NCI-H1048 (cell line): ENCODE measurements around the gene SFSWAP.
A peak's percentile ranks its signal among the peaks of the same experiment; 100 is the strongest.
"Not testable (repeated sequence)": the region's sequence is repeated elsewhere in the genome, so short reads cannot be mapped to it uniquely, and the experiment has no call there.

Experiments
- DNase-seq: peaks from one replicate; lab custom pipeline; 2025; lab: John Stamatoyannopoulos, UW

Gene SFSWAP

DNA sequence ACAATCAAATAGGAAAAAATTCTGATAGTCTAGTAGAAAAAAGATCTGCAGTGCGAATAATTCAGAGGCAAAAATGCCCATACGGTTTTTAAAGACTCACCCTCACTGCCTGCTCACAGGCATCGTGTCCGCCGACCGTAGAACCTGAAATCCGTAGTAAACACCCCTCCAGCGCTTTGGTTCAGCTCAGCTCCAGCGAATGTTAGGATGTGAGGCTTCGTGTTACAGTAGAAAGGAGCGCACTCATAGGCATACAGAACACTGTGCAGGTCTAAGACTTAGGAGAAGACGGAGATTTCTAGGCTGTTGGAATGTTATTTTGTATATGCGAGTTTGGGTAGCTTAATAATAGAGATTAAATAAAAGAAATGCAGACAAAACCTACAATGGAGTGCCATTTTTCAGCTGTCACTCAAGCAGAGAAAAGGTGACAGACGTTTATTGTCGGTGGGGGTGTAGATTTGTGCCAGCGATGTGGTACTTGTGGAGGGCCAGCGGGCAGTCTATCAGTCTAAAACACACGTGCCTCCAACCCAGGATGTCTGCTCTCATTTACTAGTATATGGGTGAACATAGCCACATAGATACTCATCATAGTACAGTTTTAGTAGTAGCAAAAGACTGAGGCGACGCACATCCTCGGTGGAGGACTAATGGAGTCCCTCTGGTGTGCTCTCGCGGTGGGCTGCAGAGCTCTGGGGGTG, 25.7 kb downstream of the SFSWAP start:
- DNase-seq: no peak

DNA sequence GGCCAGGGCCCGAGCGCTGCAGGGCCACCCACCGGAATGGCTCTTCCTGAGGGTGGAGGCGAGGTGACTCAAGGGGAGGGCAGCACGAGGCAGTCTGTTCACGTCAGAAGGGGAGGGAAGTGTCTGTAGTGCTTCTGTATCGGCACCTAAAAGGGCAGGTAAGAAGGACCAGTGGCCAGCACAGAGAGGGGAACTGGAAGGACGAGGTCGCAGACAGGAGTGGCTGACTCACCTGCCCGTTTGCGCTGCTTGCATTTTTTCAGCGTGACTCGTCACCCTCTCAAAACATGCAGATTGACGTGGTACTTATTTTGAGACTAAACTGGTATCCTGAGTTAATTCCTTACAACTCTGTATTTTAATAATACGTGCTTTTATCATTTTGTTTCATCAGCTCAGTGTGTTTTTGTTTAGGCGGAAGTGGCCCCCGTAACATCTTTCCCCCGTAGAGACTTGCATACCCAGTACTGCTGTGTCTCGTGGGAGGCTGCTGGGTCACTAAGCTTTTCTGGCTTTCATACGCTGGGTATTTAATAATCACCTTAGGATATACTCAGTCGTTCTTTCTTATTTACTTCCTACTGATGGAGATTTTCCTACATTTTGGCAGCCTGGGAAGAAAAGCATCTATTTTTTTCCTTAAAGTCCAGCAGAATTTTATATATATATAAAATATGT, 26.4 kb downstream of the SFSWAP start:
- no peak for DNase-seq

DNA sequence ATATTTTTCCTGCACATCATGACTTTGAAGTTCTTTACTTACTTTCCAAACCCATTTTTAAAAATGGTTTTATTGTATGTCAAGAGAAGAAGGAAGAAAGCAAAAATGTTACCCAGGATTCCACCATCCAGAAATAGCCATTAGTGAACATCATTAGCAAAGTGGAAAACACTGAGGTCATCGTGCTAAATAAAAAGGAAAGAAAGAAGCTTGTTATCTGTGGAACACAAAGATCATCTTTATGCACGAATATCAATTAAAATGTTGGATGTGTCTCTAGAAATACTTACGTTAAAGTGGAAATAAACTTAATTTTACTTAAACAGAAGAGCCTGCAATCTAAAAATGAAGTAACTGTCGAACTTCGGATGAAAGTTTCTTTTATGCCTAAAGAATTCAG, 27.3 kb downstream of the SFSWAP start:
- no peak for DNase-seq

DNA sequence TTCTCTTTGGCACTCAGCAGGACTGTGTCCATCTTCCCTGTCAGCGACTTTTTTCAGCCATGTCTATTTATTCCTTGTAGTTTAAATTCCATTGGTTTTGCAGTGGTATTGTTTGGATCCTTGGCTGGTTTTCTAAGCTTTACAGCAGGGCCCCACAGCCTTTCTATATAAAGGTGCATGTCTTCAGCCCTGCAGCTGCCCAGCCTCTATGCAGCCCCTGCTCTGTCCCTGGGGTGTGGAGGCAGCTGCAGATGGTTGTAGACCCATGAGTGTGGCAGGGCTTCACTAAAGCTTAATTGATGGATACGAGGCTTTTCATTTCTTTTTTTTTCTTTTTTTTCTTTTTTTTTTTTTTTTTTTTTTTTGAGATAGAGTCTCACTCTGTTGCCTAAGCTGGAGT, 29.7 kb downstream of the SFSWAP start:
- no peak for DNase-seq

DNA sequence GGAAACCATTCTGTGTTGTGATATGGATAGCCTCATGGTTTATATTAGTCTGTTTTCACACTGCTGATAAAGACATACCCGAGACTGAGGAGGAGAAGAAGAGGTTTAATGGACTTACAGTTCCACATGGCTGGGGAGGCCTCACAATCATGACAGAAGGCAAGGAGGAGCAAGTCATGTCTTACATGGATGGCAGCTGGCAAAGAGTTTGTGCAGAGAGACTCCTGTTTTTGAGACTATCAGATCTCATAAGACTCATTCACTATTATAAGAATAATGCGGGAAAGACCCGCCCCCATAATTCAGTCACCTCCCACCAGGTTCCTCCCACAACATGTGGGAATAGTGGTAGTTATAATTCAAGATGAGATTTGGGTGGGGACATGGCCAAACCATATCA, 31.9 kb downstream of the SFSWAP start:
- DNase-seq: not testable (repeated sequence)

DNA sequence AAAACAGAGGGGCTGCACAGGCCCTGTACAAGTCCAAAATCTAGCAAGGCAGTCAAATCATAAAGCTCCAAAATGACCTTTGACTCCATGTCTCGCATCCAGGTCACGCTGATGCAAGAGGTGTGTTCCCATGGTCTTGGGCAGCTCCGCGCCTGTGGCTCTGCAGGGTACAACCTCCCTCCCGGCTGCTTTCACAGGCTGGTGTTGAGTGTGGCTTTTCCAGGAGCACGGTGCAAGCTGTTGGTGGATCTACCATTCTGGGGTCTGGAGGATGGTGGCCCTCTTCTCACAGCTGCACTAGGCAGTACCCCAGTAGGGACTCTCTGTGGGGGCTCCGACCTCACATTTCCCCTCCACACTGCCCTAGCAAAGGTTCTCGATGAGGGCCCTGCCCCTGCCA, 32.5 kb downstream of the SFSWAP start:
- not testable (repeated sequence) for DNase-seq

DNA sequence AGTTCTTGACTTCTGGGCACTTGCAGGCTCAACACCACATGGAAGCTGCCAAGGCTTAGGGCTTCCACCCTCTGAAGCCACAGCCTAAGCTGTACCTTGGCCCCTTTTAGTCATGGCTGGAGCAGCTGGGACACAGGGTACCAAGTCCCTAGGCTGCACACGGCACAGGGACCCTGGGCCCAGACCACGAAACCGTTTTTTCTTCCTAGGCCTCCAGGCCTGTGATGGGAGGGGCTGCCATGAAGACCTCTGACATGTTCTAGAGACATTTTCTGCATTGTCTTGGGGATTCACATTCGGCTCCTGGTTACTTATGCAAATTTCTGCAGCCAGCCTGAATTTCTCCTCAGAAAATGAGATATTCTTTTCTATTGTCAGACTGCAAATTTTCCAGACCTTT, 33.0 kb downstream of the SFSWAP start:
- DNase-seq: not testable (repeated sequence)

DNA sequence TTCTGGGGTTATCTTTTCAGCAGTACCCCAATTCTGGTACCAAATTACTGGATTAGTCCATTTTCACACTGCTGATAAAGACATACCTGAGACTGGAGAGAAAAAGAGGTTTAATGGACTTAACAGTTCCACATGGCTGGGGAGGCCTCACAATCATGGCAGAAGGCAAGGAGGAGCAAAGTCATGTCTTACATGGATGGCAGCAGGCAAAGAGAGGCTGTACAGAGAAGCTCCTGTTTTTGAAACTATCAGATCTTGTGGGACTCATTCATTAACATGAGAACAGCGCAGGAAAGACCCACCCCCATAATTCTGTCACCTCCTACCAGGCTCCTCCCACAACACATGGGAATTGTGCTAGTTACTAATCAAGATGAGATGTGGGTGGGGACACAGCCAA, 33.8 kb downstream of the SFSWAP start:
- DNase-seq: not testable (repeated sequence)

DNA sequence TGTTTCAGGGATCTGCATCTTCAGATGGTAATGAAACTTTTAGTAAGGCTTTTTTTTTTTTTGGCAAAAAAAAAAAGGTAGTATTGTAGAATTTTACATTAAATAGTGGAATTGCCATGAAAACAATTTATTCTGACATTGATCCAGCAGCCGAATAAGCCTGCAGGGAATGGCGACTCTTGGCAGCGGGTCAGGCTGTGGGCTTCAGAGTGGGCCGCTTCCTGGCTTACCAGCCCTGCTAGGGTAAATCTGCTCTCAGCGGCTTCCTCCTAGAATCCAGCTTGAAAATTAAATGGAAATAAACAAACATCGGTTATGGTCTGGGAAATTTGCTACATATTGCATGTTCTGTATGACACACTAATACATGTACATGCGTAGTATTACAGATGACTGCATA, 34.8 kb downstream of the SFSWAP start:
- DNase-seq: no peak

DNA sequence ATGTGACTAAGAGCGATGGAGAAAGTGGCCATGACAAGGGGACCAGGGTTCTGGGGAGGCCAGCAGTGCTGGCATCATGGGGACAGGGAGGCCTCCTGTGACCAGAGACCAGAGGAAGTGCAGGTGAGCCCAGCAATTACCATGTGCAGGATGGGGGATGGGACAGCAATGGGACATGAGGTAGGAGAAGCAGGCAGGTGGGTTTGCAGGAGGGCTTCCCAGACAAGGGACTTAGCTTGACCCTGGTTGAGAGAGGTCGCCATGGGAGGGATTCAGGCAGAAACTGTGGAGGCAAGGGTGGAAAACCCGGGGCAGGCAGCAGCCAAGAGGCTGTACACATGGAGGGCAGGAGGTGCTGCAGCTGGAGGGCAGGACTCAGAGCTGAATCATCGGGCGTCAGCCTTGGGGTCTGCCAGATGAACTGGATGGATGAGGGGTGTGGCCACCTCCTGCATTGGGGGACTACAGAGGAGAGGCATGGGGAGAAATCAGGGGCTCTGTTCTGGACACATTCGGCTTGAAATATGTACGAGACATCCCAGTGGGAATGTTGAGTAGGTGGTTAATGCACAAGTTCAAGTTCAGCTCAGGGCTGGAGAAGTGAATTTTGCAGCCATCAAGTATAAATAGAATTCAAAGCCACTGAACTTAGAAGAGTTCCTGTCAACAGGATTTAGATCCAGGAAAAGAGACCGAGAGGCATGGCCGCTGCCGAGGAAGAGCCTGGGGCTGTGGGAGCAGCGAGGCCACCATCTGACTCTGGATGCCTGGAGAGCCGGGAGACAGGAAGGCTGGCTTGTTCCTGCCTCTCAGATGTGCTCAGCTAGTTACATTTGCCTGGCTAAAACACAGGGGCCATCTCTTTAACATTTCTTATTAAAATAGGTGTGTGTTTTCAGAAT, 36.6 kb downstream of the SFSWAP start:
- no peak for DNase-seq

DNA sequence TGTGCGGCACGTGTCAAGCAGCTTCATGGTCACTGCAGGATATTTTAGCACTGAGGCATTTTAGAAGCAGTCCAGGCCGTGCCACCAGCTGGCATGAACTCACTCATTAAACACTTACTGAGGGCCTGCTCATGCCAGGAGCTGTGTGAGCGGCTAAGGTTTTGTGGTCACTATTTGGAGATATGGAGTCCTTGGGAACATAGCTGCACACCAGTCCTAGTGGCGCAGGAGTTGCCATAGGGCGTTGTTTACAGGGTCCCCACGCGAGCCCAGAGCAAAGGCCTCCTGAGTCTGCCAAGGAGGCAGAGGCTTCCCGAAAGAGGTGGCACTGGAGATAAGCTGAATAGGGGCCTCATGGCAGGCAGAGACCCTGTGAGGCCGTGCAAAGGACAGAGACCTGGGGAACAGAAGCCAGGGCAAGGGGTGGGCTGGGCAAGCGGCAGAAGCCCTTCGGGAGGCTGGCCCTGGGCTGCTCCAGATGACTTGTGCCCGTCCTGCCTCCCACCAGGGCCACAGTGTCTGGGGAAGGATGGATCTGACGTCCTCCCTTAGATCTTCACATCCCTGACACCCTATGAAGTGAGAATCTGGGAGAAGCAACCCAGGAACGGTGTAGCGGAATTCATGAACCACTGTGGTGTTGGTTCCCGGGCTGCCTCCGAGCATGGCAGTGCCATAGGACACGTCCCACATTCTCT, 38.9 kb downstream of the SFSWAP start:
- no peak for DNase-seq

DNA sequence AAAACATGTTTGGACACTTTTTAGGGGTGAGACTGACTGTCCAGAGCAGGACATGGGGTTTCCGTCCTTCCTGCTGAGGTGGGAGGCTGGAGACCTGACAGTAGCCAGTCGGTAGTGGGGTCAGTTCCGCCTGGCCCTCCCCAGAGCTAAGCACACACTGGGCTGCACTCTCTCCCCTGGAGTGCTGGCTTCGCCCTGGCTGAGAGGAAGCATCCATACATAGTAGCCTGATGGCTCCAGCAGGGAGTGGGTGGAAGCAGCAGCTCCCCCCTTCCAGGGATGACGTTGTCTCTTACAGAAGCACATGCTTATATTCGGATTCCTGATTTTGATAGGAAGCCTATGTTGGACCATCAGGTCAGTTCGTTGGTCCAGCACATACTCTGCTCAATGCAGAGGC, 40.4 kb downstream of the SFSWAP start:
- no peak for DNase-seq

DNA sequence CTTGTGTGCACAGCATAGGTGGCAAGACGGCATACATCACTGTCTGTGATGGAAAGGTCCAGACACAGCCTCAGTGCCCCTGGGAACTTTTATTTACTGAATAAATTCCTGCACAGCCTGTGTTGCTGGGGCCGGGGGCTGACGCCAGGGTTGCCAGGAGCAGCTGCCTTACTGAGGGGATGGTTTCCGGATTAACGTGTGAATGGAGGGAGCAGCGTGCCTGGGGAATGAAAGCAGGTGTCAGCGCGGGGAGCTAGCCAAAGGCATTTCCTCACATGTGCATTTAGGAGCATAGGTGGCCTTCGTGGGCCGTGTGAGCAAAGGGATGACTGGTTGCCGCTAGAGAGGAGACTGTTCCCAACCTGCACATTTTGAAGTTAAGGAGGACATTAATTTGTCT, 41.6 kb downstream of the SFSWAP start:
- no peak for DNase-seq

DNA sequence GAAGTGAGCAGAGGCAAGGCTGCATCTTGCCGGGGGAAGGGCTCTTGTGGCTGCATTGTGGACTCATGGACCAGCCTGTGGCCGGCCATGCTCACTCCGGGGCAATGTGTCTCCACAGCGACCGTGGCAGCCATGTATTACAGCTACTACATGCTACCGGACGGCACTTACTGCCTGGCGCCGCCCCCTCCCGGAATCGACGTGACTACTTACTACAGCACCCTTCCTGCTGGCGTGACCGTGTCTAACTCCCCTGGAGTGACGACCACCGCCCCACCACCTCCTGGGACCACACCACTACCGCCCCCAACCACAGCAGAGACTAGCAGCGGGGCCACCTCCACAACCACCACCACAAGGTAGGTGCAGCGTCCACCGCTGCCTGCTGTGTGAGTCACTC, 42.1 kb downstream of the SFSWAP start:
- DNase-seq: no peak

DNA sequence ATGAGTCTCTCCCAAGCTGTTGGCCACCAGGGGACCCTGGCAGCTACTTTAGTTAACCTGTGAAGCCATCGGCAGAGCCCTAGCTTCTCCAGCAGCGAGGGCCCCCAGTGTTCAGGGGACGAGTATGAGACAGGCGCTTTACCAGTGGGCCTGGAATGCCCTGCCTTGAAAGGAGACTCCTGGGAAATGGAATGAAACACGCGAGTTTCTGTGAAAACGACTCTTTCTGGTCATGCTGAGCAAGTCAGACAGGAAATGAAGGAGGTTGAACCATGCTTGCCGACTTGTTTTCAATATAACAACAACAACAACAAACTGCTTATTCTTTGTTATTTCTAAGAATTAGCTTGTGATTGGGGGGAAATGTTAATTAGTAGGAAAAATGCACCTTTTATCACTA, 42.9 kb downstream of the SFSWAP start:
- no peak for DNase-seq

DNA sequence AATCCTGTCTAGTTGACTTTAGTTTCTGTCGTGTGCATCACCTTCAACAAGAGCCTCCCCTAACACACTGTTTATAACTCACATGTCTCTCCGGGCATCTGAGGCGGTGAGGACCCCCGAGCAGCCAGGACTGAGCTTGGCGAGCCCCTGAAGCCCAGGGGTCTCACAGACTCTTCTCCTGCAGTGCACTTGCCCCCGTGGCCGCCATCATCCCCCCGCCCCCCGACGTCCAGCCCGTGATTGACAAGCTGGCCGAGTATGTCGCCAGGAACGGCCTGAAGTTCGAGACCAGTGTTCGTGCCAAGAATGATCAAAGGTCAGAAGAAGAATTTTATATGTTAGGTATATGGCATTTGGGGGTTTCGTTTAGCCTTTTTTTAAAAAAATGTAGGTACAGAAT, 43.3 kb downstream of the SFSWAP start:
- DNase-seq: no peak

DNA sequence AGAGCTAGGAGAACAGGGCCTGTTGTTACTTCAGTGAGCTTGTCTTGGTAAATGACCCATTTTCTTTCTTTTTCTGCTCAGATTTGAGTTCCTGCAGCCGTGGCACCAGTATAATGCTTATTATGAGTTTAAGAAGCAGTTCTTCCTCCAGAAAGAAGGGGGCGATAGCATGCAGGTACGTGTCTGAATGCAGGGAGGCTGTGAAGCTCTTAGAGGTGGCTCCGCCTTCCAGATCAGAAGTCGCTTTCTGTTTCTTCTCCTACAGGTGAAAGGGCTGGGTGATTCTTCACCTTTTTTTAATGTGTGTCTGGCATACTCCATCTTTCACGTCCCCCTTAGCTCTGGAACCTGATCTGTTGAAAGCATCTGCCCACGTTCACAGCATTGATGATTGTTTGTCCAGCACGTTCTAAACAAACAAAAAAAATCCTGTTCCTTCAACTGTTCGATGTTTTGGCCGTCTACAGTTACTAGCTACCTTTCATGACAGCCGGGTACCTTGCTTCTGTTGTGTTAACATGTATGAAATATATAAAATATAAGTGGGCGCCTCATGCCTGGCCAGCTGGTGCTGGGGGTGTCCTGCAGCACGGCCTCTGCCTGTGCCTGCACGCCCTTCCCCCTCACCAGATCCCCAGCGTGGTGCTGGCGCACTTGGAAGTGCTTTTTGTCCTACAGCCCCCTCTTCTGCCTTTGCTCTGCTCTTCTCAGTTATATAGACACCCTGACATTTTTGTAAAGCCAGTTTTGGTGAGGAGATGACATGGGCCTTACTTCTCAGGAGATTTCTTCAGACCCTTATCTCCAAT, 44.6 kb downstream of the SFSWAP start:
- DNase-seq: peak; percentile 5

DNA sequence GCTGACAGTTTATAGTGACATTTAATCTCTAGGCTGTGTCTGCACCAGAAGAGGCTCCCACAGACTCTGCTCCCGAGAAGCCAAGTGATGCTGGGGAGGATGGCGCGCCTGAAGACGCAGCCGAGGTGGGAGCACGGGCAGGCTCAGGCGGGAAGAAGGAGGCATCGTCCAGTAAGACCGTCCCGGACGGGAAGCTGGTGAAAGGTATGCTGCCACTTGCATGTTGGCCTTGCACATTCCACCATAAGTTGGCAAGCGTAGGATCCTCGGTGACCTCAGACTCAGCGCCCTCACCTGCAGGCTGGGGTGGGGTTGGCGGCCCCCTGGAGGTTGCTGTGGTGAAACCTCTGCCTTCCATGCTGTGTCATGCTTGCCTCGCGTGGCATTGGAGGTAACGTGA, 45.6 kb downstream of the SFSWAP start:
- DNase-seq: no peak

DNA sequence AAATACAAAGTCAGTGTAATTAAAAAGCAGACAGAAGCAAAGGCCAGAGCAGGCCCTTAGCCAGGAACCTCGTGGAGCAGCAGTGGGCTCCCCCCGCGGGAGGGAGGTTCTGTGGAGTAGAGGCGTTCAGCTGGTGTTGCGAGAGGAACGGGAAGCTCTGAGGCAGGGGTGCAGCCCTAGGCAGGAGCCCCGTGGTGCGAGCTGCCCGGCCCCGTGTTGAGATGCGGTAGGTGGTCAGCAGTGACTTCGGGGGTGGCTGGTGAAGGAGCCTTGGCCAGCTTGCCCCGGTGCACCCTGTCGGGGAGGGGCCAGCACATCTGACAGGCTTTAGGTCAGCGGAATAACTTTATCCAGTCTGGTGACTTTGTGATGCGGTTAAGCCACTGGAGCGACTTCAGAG, 46.2 kb downstream of the SFSWAP start:
- no peak for DNase-seq

DNA sequence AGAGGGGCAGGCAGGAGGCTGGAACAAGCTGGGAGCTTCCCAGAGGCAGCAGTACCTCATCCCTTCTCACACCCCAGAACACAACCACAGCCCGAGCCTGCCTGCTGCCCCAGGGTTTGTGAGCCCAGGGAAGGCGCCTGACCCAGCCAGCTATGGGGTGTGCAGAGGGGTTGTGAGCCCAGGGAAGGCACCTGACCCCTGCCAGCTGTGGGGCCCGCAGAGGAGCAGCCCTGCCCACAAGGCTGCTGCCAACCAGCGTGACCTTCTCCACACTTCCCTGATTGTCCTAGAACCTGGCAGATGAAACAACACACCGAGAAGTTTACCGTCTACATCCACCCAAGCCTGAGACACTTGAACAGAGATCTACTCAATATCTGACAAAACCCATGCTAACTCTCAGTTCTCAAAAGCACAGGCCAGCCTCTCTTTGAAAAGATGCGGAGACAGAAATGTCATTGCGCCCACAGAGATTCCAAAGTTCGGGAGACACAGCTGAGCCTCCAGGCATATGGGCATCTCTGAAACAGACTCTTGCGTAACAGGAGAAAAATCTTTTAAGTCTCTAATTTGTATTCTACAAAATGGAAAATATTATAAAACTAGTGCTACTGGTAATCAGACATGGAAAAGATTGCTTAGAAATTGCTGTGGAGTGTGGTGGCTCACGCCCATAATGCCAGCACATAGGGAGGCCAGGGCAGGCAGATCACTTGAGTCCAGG, 47.3 kb downstream of the SFSWAP start:
- no peak for DNase-seq

DNA sequence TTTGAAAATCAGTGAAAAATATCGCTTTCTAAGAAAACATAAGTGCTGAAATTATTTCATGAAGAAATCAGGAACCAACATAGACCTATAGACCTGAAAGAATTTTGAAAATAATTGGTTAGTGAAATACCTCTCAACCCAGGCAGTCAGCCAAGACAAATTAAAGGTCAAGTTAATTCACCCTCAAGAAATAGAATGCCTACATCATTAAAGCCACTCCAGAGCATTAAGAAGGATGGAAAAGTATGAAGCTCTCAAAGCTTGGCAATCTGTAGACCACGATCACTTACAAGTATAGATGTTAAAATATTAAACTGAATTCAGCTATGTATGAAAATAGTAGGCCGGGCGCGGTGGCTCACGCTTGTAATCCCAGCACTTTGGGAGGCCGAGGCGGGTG, 48.3 kb downstream of the SFSWAP start:
- no peak for DNase-seq
